Keratinocyte (primary cell): Measurements from ENCODE around the gene CNPY1. TPM values are rescaled to one million over a fixed set of nuclear protein-coding genes. Genes with fewer than 3 reads are reported as not detected.

ENCODE experiments used
- DNase-seq: peaks from one replicate; pipeline ENCODE4 v3.0.0-alpha.2; 2011; ENCODE audit warnings: low read depth, missing footprints, low spot score
- FAIRE-seq: peaks from 2 replicates; lab custom pipeline; 2011; peaks lifted over from hg19 to GRCh38; lab: Jason Lieb, UNC
- H2AFZ ChIP-seq: 2 replicates; pipeline ENCODE4 v1.6.0; 2012; ENCODE audit warnings: low read length, control low read depth, inconsistent platforms; ENCODE audit not compliant: control insufficient read depth
- H3K27ac ChIP-seq: 2 replicates; pipeline ENCODE4 v1.5.1; 2011; ENCODE audit warnings: low read length; ENCODE audit not compliant: control insufficient read depth, insufficient read depth
- H3K27me3 ChIP-seq: 3 replicates; pipeline ENCODE4 v1.6.0; 2011; ENCODE audit warnings: low read length; ENCODE audit not compliant: control insufficient read depth, insufficient read depth; ENCODE audit errors: extremely low read depth
- H3K36me3 ChIP-seq, 2 experiments: 2 replicates in 1 of 2; 3 replicates in 1 of 2; pipeline ENCODE4 v1.5.1; 2011; ENCODE audit warnings: low read length in 2 of 2, mild to moderate bottlenecking in 1 of 2; ENCODE audit not compliant: control insufficient read depth in 2 of 2, insufficient read depth in 2 of 2; ENCODE audit errors: extremely low read depth in 1 of 2
- H3K4me1 ChIP-seq: 3 replicates; pipeline ENCODE4 v1.5.1; 2011; ENCODE audit warnings: low read length; ENCODE audit not compliant: control insufficient read depth, insufficient read depth; ENCODE audit errors: extremely low read depth
- H3K4me2 ChIP-seq: 3 replicates; pipeline ENCODE4 v1.6.0; 2011; ENCODE audit warnings: low read depth, low read length; ENCODE audit not compliant: control insufficient read depth, insufficient read depth; ENCODE audit errors: extremely low read depth
- H3K4me3 ChIP-seq, 3 experiments: fragments of 200-600 bp in 1 of 3; sonication (generic) in 1 of 3; 2 replicates in 2 of 3; 3 replicates in 1 of 3; pipeline ENCODE4 v1.5.1; 2011 to 2016; ENCODE audit warnings: low read length in 3 of 3, mild to moderate bottlenecking in 3 of 3, control low read depth in 2 of 3, inconsistent platforms in 1 of 3, low read depth in 1 of 3, mixed read lengths in 1 of 3, mixed run types in 1 of 3, moderate library complexity in 1 of 3; ENCODE audit not compliant: control insufficient read depth in 2 of 3, insufficient read depth in 2 of 3; ENCODE audit errors: extremely low read depth in 1 of 3
- H3K79me2 ChIP-seq: 2 replicates; pipeline ENCODE4 v1.6.0; 2012; ENCODE audit warnings: low read length; ENCODE audit not compliant: control insufficient read depth, insufficient read depth
- H3K9ac ChIP-seq: 3 replicates; pipeline ENCODE4 v1.6.0; 2011; ENCODE audit warnings: low read length; ENCODE audit not compliant: control insufficient read depth, insufficient read depth; ENCODE audit errors: extremely low read depth
- H3K9me1 ChIP-seq: 3 replicates; pipeline ENCODE4 v1.6.0; 2011; ENCODE audit warnings: low read length; ENCODE audit not compliant: control insufficient read depth, insufficient read depth; ENCODE audit errors: extremely low read depth
- H3K9me3 ChIP-seq: 2 replicates; pipeline ENCODE4 v1.5.1; 2012; ENCODE audit warnings: low read depth, low read length; ENCODE audit not compliant: control insufficient read depth
- H4K20me1 ChIP-seq: 3 replicates; pipeline ENCODE4 v1.6.0; 2011; ENCODE audit warnings: low read length; ENCODE audit not compliant: control insufficient read depth, insufficient read depth; ENCODE audit errors: extremely low read depth
- EZH2 ChIP-seq: IDR thresholded peaks from one replicate; pipeline ENCODE4 v1.6.1; 2012; ENCODE audit warnings: inconsistent platforms, mild to moderate bottlenecking, low read length, moderate library complexity
- dilution Hi-C: fragments of 300-500 bp; cut with MboI; formaldehyde crosslinking; loops from one replicate; pipeline ENCODE4 v1.7.0; 2020; ENCODE audit warnings: low sequenced_read_pairs; ENCODE audit not compliant: extremely low pct_ligation_motif_present
- polyA plus RNA-seq, 5 experiments: library from polyadenylated mRNA; depleted of rRNA in 3 of 5; stranded (reverse) in 3 of 5; stranded (forward) in 1 of 5; unstranded in 1 of 5; fragments of >200 nt; gene quantifications; 1 replicate in 1 of 5; 2 replicates in 3 of 5; 3 replicates in 1 of 5; pipeline versions ENCODE4 v1.2.1 to v1.2.3, GENCODE V29; 2011 to 2012; ENCODE audit warnings: missing spikeins in 2 of 5, low read depth in 1 of 5, low replicate concordance in 1 of 5
- TF ChIP-seq, protein P1 (sequence below), 3 experiments: IDR thresholded peaks in 1 of 3; conservative IDR thresholded peaks in 1 of 3; optimal IDR thresholded peaks in 1 of 3; 2 replicates in 2 of 3; 3 replicates in 1 of 3; pipeline versions ENCODE3 to v1.5.1; 2011; ENCODE audit warnings: low read length in 3 of 3, mild to moderate bottlenecking in 3 of 3, moderate library complexity in 2 of 3, control low read depth in 1 of 3, inconsistent platforms in 1 of 3; ENCODE audit not compliant: insufficient read depth in 2 of 3; ENCODE audit errors: extremely low read depth in 1 of 3

Gene CNPY1
- polyA plus RNA-seq, 1 donor (not counting 4 experiments of a cell fraction or from before 2014, with no cell fraction given): not detected

GRCh38 chr7:155513543-155514285 is 32.6 kb downstream of the CNPY1 start:
- no peak for FAIRE-seq
- DNase-seq: no peak
- dilution Hi-C loops: no loop called here
- TF ChIP-seq, protein P1, sequence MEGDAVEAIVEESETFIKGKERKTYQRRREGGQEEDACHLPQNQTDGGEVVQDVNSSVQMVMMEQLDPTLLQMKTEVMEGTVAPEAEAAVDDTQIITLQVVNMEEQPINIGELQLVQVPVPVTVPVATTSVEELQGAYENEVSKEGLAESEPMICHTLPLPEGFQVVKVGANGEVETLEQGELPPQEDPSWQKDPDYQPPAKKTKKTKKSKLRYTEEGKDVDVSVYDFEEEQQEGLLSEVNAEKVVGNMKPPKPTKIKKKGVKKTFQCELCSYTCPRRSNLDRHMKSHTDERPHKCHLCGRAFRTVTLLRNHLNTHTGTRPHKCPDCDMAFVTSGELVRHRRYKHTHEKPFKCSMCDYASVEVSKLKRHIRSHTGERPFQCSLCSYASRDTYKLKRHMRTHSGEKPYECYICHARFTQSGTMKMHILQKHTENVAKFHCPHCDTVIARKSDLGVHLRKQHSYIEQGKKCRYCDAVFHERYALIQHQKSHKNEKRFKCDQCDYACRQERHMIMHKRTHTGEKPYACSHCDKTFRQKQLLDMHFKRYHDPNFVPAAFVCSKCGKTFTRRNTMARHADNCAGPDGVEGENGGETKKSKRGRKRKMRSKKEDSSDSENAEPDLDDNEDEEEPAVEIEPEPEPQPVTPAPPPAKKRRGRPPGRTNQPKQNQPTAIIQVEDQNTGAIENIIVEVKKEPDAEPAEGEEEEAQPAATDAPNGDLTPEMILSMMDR (optimal IDR thresholded peaks at IDR 0.05 in 1 of 3, IDR thresholded peaks at IDR 0.05 in 1 of 3, conservative IDR thresholded peaks at IDR 0.05 in 1 of 3; ENCODE audit: extremely low read depth in 1 of 3, insufficient read depth in 2 of 3, low read length in 3 of 3): no peak
- no peak for TF ChIP-seq EZH2
- no peak overlapping the region for H3K9ac ChIP-seq
- no peaks in the 10 kb centered on the region for H3K79me2 ChIP-seq
- no peak overlapping the region for H3K4me2 ChIP-seq
- no peaks in the 10 kb centered on the region for H3K9me3 ChIP-seq
- no peak overlapping the region for H3K4me3 ChIP-seq
- no peak overlapping the region for H3K27ac ChIP-seq
- no peak overlapping the region for H2AFZ ChIP-seq
- peaks cover 46% of the 10 kb centered on the region for H3K27me3 ChIP-seq
- no peaks in the 10 kb centered on the region for H3K4me1 ChIP-seq
- no peaks in the 10 kb centered on the region for H4K20me1 ChIP-seq
- no peaks in the 10 kb centered on the region for H3K36me3 ChIP-seq
- no peaks in the 10 kb centered on the region for H3K9me1 ChIP-seq

DNA sequence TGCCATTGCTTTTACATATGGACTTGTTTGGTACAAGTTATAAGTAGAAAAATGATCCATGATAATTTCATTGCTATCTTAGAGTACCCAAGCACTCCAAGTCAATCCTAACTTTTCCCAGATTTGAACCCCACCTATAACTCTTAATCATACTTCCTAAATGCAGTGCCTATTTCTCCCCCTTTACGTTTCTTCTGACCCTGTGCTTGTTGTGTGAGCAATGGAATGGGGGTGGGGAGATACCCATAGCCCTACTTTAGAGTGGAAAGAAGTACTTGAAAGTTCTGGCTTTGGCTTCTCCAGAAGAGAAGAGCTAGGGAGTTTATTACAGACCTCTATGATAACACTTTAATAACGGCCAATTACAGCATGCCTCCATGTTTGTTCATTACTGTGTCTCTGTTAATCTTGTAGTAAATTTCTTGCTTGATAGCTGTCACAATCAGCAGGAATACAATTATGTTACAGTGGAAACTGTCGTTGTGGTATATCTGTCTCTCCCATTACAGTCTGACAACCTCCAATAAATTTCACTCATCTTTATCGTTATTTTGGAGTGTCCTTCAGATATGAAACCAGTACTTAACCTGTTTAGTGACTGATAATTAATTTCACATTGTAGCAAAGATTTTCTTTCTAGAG is 34.0 kb downstream of the CNPY1 start:
- Histone ChIP-seq H4K20me1 (no peaks in the 10 kb centered on the region), H3K79me2 (no peaks in the 10 kb centered on the region), H3K27me3 (peaks cover 55% of the 10 kb centered on the region), H3K9ac (no peak overlapping the region), H3K4me3 (no peak overlapping the region), H3K4me1 (no peaks in the 10 kb centered on the region), H2AFZ (no peak overlapping the region), H3K36me3 (no peaks in the 10 kb centered on the region), H3K4me2 (no peak overlapping the region), H3K9me3 (no peaks in the 10 kb centered on the region), H3K27ac (no peak overlapping the region), H3K9me1 (no peaks in the 10 kb centered on the region)
- TF ChIP-seq, protein P1 (optimal IDR thresholded peaks at IDR 0.05 in 1 of 3, IDR thresholded peaks at IDR 0.05 in 1 of 3, conservative IDR thresholded peaks at IDR 0.05 in 1 of 3; ENCODE audit: extremely low read depth in 1 of 3, insufficient read depth in 2 of 3, low read length in 3 of 3): no peak
- no peak for TF ChIP-seq EZH2
- no peak for DNase-seq
- FAIRE-seq: no peak
- dilution Hi-C loops: no loop called here
